Right lobe of liver (tissue), 4 donors: ENCODE results near the gene CNOT2.

Source experiments
- CTCF ChIP-seq, 4 donors: fragments of 200-600 bp in 3 of 4; fragments of 450-650 bp in 1 of 4; IDR thresholded peaks; one replicate each; pipeline versions ENCODE4 v1.5.1 to v1.8.0; 2016 to 2022; ENCODE audit warnings: antibody characterized with exemption in 4 of 4, mild to moderate bottlenecking in 2 of 4
- POLR2A ChIP-seq: fragments of 450-650 bp; IDR thresholded peaks from one replicate; pipeline ENCODE4 v1.6.1; 2017; ENCODE audit warnings: antibody characterized with exemption, mild to moderate bottlenecking
- donor health status: DM: no; HTN: no; CAD: no.
- donor health status: DM: no; HTN: no; CAD: no.
- donor health status: DM: no; HTN: yes; CAD: no.

- TF ChIP-seq CTCF (IDR thresholded peaks at IDR 0.05), result no peak
- no peak for TF ChIP-seq POLR2A
Measured at GRCh38 chr12:70393787-70394499, 150.7 kb downstream of the CNOT2 start.
